D341Med (cell line): ENCODE measurements around the gene ERC2.
"Not testable (repeated sequence)": the region's sequence is repeated elsewhere in the genome, so short reads cannot be mapped to it uniquely, and the experiment has no call there.

ENCODE experiments used
- DNase-seq: peaks from one replicate; pipeline ENCODE4 v3.0.0; 2012; ENCODE audit warnings: low spot score

ERC2 gene

DNA sequence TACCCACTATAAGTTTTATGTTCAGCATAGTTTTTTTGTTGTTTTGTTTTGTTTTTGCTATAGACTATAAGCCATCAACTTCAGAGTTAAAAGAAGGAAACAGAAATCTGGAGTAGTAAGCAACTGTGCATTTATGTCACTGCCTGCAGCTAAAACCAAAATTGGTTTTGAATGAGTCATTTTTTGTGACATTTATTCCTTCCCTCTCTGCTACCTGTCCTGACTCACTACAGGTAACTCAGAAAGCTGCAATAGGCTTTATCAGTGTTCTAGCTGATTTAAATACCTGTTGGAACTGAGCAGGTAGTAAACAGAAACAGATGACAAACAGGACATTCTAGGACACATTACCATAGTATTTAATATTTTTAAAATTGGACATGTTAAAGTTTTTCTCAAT, 587.9 kb downstream of the ERC2 start:
- no peak for DNase-seq

DNA sequence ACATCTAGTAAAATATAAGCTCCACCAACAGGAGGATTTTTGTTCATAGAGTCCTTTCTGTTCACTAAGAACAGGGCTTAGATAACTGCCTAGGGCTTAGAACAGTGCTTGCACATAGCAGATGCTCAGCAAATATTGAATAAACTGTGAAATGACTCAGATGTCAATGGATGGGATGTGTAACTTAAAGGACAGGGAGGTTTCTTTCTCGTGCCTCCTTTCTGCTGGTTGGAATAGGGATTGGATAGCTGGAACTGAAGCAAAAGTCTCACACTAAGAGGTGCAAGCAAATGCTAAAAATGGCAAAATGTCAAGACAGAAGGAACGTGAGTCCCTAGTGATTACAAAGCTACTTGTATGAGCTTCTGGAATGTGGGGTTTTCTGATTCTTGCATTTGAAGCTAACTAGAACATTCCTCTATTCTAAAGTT, 588.4 kb downstream of the ERC2 start:
- DNase-seq = no peak

DNA sequence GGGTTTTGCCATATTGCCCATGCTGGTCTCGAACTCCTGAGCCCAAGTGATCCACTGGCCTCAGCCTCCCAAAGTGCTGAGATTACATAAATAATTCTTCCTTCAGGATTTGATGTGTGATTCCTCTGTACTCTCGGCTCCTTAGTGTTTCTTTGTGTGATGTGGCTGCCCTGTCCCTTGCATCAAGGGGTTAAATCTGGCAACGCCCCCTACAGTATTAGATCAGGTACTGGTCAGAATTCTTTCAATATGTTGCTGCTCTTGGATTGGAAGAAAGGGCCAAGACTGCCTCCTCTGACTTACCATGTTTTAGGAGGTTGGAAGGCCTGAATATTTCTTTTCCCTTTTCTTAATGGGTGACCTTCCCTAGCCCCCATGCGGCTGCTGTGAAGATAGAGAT, 590.6 kb downstream of the ERC2 start:
- DNase-seq = no peak

DNA sequence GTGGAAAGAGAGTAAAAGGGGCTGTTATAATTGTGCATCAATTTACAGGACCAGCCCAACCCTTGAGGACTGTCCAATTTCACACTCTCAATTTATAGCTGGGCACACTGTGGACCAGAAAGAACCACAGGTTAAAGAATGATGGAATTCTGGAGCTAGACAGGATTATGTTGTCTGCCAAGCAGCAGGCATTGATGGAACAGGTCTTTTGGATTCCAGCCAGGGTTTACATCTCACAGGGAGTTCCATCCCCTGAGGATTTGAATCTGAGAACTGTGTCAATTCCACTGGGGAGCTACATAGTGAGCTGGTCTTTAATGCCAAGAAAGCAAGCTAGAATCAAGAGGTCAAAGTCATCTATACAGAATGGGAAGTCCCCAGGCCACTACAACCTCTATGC, 591.7 kb downstream of the ERC2 start:
- DNase-seq = peak; percentile 45

DNA sequence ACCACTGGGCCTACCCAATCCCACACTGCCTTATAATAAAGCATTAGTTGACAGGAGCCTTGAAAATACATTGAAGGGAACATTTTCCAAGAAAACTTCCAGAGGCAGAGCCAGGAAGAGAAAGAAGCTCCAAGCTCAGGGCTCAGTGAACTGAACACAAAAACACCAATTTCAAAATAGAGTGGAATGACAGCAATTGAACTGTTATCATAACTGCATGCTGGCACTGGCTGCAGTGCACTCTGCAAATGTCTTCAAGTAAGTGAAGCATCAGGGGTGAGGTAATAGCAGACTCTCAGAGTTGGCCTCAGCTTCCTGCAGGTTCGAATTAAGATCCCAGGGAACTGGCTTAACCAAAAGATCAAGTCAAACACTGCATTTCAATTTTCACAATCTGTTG, 593.2 kb downstream of the ERC2 start:
- no peak for DNase-seq

DNA sequence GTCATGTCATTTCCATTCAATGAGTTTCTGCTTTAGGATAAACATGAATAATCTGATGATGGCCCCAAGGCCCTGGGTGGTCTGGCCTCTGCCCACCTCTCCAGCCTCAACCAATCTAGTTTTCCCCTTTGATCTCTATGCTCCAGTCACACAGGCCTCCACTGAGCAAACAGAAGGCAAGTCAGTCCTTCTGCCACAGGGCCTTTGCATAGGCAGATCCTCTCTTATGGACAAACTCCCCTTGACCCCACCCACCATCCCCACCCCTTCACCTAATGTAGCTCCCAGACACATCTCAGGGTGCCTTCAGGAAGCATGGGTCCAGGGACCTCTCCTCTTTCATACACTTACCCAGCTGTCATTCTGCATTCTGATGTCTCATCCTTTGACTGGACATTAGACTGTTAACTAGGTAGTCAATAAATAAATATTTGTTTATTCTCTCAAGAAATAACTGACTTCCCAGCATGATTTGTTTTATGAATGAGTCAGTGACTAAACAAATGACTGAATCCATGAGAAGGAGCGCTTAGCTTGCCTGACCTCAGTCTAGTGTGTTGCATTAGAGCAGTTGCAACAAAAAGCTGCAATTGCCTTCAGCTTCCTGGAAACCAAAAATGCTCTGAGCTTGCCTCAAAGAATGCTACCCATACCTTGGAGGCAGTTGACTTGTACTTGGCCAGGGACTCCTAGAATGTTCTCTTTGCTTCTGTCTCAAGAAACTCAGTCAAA, 594.6 kb downstream of the ERC2 start:
- DNase-seq = no peak

DNA sequence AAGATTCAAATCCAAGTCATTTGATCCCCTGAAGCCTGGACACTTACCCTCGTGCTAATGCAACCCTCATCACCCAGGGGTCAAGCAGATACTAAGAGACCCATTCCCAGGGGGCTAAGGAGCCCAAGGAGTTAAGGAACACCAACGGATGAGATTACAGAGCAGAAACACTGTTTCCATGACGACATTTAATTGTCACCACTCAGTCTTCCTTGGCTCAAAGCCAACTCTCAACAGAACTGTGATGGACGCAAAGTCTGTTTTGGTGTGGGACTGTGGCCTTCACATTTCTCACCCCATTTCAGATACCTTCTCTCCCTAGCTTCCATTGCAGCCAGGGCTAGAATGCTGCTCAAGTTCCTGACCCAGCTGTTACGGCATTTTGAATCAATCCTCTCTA, 597.7 kb downstream of the ERC2 start:
- no peak for DNase-seq

DNA sequence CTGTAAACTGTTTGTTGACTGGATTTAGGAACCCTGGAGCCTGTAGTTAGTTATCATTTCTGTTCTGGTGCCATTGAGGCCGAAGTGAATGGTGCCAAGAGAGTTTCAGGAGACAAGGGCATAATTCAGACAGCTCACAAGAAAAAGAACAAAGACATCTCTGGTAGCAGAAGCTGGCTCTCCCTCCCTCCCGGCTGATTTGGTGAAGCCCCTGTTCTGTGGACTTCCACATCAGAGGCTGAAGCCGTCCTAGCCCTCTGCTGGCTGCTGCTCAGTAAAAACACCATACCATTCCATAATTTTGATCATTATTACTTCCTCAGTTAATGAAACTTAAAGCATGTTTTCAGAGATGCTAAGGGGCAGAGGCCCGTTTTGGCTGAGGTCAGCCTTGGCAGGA, 599.9 kb downstream of the ERC2 start:
- no peak for DNase-seq

DNA sequence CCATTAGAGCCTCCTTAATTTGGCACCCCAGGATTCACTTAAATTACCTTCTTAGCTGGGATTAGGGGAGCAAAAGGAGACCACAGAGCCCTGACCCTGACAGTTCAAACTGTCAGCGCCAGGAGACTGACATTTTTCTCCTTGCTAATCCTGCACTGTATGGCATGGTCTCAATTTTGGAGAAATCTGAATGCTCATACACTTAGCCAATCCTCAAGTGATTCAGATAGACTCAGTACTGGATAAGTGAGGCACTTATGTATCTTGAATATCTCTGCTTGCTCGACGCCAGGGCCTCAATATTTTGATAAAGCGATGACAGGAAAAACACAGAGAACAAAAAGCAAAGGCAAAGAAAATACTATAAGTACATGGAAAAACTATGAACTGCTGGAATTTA, 605.2 kb downstream of the ERC2 start:
- DNase-seq = no peak

DNA sequence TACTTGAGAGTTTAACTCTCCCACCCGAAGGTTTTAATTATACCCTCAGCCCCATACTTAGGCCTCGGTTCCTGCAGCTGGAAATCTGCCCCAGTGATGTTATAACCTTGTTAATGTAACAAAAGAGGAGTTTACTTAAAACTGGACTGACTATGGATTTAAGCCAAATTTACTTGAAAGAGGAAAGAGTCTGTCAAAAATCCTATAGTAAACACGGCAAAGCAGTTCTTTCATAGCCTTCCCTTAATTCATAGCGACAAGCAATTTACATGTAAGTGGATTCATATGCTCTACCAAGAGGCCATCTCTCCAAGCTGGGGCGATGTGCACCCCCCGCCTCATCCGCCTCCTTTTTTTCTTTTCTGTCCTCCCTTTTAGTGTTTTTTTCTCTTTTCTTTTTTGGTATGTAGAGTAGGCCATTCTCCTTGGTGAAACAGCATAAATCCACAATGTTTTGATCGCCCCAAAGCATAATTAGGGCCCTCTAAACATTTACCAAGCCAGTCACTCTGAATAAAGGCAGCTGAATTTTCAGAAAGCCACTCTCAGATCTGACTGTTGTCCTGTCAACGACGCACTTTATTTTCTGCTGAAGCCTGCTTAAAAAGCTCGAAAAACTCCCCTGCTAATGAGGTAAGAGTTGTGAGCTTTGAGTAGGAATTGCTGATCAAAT, 608.1 kb downstream of the ERC2 start:
- DNase-seq = no peak

DNA sequence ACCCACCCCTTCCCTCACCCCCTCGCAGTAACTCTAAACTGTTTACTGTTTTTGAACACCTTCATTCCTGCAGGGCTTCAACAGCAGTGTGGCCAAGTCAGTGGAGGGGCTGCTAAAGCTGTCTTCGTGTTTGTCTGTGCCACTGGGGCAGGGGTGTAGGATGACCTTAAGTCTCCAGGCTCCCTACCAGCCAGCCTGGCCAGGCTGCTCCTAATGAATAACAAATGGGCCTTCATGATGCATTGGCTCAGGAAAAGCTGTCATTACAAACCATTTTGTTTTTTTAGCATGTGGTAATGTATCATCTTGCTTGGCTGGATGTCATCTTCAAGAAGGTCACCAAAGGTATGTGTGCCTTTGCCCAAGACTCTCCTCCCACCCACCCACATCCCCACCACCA, 609.0 kb downstream of the ERC2 start:
- no peak for DNase-seq

DNA sequence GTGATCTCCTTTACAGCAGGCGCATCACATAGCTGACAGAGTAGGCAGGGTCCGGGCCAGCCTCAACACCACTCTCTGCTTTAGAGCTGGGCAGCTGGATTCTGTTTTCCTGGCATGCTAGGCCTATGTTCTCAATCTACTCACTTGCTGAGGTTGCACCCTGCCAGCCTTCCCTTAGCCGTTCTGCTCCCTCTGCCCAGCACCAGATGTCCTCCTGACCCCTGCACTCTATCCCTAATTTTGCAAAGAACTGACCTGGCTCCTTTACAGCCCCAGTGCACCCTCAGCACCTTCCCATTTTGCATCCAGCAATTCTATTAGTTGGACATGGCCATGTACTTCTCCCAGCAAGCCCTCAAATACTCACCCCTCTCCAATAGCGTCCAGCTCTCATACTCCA, 609.5 kb downstream of the ERC2 start:
- DNase-seq = no peak

DNA sequence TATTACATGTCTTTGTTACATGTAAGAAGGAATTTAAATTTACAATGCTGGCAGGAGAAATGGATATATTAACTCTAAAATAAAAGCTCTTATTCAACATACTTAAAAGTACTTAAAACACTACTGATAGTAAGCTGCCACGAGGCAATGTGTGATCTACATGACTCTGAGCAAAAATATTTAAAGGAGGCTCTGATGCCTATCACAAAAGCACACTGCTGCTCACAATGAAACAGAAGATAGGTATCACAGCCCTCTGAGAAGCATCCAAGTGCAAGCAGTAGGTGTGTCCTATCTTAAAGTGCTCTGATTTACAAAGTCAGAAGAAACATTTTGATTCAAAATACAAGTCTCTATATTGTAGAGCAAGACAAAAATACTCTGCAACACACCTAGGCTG, 610.0 kb downstream of the ERC2 start:
- no peak for DNase-seq

DNA sequence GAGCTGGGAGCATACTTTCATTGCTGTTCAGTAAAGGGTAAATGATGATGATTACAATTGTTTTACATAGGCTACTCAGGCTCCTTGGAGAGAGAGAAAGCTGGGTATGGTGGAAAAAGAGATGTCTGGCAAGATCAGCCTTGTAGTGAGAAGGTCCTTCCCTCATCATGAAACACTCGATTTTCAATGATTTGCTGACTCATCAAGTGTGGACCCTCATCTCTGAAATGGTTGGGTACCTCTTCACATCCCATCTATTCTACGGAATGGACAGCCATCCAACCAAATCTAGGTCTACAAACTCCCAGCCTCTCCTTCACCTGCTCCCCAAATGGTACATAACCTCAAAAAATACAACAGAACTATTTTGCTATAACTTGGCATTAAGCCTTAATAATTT, 610.6 kb downstream of the ERC2 start:
- DNase-seq = no peak

DNA sequence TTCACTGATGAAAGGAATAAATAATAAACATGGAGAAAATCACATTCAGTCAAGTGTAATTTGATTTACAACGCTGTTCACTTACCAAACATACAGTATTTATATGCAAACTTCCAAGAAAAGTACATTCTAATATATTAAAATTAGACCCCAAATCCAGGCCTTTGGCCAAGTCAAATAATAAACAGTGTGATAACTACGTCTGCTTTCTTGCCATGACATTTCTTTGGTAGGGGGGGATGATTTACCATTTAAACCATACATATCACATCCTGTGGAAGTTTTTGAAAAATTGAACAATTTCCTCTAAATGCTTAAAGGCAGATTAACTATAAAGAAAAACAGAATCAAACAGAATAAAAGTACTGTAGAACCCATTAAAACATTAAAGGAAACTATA, 613.0 kb downstream of the ERC2 start:
- no peak for DNase-seq

DNA sequence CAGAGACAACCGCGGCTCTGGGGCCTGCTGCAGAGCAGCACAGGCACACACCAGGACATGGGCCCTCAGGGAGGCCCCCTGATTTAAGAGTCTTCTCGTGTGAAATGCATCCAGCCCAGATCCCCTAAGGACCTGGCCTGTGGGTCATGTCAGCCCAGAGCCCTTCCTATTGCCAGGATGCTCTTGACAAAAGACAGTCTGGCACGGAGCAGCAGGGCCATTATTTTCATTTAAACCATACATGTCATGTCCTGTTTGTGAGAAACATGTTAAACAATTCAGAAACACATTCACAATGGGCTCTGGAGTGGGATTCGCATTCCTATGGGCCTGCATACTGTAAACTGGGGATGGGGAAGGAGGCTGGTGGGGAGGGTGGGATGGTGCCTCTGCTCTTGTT, 613.8 kb downstream of the ERC2 start:
- DNase-seq = no peak

DNA sequence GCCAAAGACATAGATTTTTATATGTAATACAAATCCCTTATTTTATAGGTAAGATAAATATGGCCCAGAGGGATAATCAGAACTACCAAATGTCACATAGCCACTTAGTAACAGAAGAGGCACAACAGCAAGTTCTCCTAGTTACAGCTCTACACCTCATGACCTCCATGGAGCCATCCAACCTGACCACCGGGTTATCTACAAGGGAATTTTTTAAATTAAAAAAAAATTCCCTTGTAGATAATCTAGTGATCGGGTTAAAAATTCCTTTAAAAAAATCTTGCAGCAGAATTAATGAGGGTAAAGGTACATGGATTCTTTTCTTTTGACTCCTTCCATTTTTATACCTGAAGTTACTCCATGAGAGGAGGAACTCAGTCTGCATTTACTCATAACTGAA, 615.9 kb downstream of the ERC2 start:
- no peak for DNase-seq

DNA sequence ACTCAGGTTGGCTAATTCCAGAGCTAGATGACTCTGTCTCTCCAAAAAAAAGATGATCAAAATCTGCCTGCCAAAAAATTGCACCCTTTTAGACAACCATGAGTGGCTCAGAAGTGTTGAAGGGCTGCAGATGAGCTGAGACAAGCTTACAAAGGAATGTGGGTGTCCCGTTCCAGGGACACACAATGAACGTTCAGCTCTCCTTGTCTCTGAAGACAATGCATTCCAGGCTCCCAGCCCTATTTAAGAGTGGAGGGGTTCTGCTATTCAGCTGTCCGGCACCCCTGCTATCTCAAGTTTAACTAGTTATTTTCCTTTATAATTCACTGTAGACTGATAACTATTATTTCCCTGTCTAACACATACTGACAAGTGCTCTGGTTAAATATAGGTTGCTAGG, 626.1 kb downstream of the ERC2 start:
- no peak for DNase-seq

DNA sequence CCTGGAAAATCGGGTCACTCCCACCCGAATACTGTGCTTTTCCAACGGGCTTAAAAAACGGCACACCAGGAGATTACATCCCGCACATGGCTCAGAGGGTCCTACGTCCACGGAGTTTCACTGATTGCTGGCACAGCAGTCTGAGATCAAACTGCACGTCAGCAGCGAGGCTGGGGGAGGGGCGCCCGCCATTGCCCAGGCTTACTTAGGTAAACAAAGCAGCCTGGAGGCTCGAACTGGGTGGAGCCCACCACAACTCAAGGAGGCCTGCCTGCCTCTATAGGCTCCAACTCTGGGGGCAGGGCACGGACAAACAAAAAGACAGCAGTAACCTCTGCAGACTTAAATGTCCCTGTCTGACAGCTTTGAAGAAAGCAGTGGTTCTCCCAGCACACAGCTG, 636.4 kb downstream of the ERC2 start:
- not testable (repeated sequence) for DNase-seq

DNA sequence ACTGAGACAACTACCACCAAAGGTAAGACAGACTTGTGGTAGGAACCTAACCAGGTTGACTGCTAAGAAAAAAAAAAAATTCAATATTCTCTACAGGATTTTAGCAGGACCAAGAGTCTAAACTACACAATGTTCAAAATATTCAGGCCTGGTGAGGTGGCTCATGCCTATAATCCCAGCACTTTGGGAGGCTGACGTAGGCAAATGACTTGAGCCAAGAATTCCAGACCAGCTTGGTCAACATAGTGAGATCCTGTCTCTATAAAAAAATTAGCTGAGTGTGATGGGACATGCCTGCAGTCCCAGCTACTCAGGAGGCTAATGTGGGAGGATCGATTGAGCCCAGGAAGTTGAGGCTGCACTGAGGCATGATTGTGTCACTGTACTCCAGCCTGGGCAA, 639.6 kb downstream of the ERC2 start:
- no peak for DNase-seq

DNA sequence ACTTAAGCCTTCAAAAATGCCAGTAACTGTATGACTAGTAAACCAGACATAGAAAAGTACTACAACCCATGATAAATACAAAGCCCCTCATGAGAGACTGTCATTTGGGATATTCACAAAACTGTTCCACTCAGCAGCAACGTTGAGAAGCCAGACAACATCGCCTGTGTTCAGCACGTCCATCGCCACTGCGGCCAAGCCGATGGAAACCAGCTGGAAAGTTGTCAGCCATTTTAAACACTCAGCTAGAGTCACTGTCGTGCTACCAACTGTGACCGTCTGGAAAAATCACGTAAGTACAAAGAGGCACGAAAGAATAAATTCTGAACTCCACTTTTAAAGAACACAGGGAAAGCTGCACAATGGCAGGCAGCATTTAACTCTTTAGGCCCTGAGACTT, 640.5 kb downstream of the ERC2 start:
- no peak for DNase-seq

DNA sequence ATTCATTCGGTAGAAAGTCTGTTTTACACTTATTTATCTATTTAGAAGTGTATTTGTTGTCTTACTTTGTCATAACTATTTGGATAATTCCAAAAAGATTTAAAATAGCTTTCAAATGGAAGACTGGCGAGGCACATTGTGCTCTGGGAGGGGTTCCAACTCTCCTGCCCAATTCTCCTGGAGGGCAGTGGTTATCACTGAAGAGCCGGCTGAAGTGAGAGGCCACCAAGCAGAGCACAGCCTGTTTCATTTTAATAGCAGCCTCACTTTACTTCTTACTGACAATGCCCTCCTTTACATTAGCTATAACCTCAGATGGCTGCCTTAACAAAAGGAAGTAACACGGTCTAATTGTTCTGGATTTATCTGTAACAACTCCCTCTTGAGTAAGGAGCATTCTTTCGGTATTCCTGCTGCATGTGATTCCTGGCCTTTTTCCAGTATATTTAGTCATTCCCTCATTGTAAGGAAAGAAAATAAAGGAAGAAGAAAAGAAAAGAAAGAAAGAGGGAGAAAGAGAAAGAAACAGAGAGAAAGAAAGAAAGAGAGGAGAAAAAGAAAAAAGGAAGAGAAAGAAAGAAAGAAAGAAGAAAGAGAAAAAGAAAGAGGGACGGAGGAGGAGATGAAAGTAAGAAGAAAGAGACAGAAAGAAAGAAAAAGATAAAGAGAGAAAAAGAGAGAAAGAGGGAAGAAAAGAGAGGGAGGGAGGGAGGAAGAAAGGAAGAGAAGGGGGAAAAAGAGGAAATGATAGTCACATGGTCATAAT, 641.4 kb downstream of the ERC2 start:
- no peak for DNase-seq

DNA sequence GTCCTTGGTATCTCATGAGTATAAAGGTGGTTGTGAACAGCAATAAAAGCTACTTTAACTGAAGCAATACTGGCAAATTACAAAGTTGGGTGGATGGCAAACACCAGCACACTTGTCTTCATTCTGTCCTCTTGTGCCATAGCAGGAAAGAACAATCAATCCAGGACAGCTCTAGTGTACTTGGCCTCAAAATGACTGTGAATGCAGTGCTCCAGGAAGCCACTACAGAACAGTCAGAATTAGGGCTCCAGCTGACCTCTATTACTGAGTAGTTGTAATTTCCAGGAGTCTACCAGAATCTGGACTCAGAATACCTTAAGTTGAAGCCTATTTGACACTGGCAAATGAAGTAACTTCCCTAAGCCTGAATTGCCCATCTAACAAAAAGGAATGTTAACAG, 642.2 kb downstream of the ERC2 start:
- no peak for DNase-seq
